DND-41 (cell line): ENCODE measurements around the gene TAF5.

Source experiments
- ATAC-seq: fragments of 200-7000 bp; cut with Tn5 transposase; 3 replicates; pipeline ENCODE4 v1.9.1; 2021; ENCODE audit warnings: low read depth; ENCODE audit not compliant: insufficient read depth
- DNase-seq: peaks from one replicate; pipeline ENCODE4 v3.0.0-alpha.2; 2020
- H2AFZ ChIP-seq: 2 replicates; pipeline ENCODE4 v1.6.0; 2012; ENCODE audit warnings: low read depth, low read length
- H3K27ac ChIP-seq: 2 replicates; pipeline ENCODE4 v1.5.1; 2012; ENCODE audit warnings: low read length, inconsistent platforms
- H3K27me3 ChIP-seq: fragments of 200-600 bp; sonication (generic); 2 replicates; pipeline ENCODE4 v1.6.0; 2012; ENCODE audit warnings: low read length, mild to moderate bottlenecking, inconsistent platforms; ENCODE audit not compliant: insufficient read depth, poor library complexity
- H3K36me3 ChIP-seq: 2 replicates; pipeline ENCODE4 v1.5.1; 2012; ENCODE audit warnings: low read length, inconsistent platforms; ENCODE audit not compliant: insufficient read depth
- H3K4me1 ChIP-seq: 2 replicates; pipeline ENCODE4 v1.5.1; 2012; ENCODE audit warnings: mild to moderate bottlenecking, low read length; ENCODE audit not compliant: insufficient read depth
- H3K4me2 ChIP-seq: 2 replicates; pipeline ENCODE4 v1.6.0; 2012; ENCODE audit warnings: mild to moderate bottlenecking, moderate library complexity, low read length, inconsistent platforms; ENCODE audit not compliant: insufficient read depth
- H3K4me3 ChIP-seq, 2 experiments: fragments of 200-600 bp in 1 of 2; shearing (Covaris generic) in 1 of 2; 2 replicates each; pipeline ENCODE4 v1.5.1; 2012 to 2016; ENCODE audit warnings: inconsistent platforms in 2 of 2, low read length in 2 of 2, mild to moderate bottlenecking in 2 of 2, low read depth in 1 of 2, moderate library complexity in 1 of 2
- H3K79me2 ChIP-seq: 2 replicates; pipeline ENCODE4 v1.6.0; 2012; ENCODE audit warnings: low read length, inconsistent platforms; ENCODE audit not compliant: insufficient read depth
- H3K9ac ChIP-seq: 2 replicates; pipeline ENCODE4 v1.6.0; 2012; ENCODE audit warnings: low read depth, mild to moderate bottlenecking, inconsistent platforms, low read length, moderate library complexity
- H3K9me3 ChIP-seq: 2 replicates; pipeline ENCODE4 v1.5.1; 2012; ENCODE audit warnings: low read length, moderate library complexity, mild to moderate bottlenecking, inconsistent platforms; ENCODE audit not compliant: insufficient read depth, severe bottlenecking
- H4K20me1 ChIP-seq: 2 replicates; pipeline ENCODE4 v1.6.0; 2012; ENCODE audit warnings: low read length; ENCODE audit not compliant: insufficient read depth
- EZH2 ChIP-seq: IDR thresholded peaks from 3 replicates; pipeline ENCODE4 v1.6.1; 2012; ENCODE audit warnings: borderline replicate concordance, low read depth, mild to moderate bottlenecking, moderate library complexity, low read length, inconsistent platforms; ENCODE audit not compliant: severe bottlenecking
- TF ChIP-seq, protein P1 (sequence below): IDR thresholded peaks from 2 replicates; pipeline ENCODE4 v1.5.1; 2012; ENCODE audit warnings: borderline replicate concordance, low read length, moderate library complexity, mild to moderate bottlenecking; ENCODE audit not compliant: poor library complexity, severe bottlenecking; ENCODE audit errors: extremely low read depth

The TAF5 gene

DNA sequence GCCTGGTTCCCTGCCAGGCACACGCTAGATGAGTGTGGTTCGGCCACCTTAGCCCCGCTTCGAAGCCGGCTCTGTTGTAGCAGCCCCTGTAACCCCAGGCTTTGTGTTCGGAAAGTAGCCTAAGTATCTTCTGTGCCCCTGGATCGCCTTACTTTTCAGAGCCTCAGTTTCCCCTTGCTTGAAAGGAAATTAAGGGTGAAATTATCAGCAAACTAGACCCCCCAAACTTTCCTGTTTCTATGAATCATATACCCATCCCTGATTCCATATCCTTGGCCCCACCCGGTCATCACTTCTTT lies 29.0 kb downstream of the TAF5 start:
- H3K9ac ChIP-seq: peak overlapping the region; percentile 77
- H3K4me2 ChIP-seq: peak overlapping the region; percentile 90
- H3K4me1 ChIP-seq: peaks cover 52% of the 10 kb centered on the region
- H4K20me1 ChIP-seq: no peaks in the 10 kb centered on the region; the same call in 1 of the 2 replicates
- no peaks in the 10 kb centered on the region for H3K27me3 ChIP-seq
- no peak for DNase-seq
- no peak for ATAC-seq
- no peaks in the 10 kb centered on the region for H3K9me3 ChIP-seq
- peaks cover 48% of the 10 kb centered on the region for H3K36me3 ChIP-seq
- peak overlapping the region; percentile 90 for H2AFZ ChIP-seq
- H3K79me2 ChIP-seq: peaks cover 76% of the 10 kb centered on the region
- H3K27ac ChIP-seq: peak overlapping the region; percentile 75
- H3K4me3 ChIP-seq: peak overlapping the region; percentile 80 to 87
- TF ChIP-seq, protein P1, sequence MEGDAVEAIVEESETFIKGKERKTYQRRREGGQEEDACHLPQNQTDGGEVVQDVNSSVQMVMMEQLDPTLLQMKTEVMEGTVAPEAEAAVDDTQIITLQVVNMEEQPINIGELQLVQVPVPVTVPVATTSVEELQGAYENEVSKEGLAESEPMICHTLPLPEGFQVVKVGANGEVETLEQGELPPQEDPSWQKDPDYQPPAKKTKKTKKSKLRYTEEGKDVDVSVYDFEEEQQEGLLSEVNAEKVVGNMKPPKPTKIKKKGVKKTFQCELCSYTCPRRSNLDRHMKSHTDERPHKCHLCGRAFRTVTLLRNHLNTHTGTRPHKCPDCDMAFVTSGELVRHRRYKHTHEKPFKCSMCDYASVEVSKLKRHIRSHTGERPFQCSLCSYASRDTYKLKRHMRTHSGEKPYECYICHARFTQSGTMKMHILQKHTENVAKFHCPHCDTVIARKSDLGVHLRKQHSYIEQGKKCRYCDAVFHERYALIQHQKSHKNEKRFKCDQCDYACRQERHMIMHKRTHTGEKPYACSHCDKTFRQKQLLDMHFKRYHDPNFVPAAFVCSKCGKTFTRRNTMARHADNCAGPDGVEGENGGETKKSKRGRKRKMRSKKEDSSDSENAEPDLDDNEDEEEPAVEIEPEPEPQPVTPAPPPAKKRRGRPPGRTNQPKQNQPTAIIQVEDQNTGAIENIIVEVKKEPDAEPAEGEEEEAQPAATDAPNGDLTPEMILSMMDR: no peak
- TF ChIP-seq EZH2: no peak

DNA sequence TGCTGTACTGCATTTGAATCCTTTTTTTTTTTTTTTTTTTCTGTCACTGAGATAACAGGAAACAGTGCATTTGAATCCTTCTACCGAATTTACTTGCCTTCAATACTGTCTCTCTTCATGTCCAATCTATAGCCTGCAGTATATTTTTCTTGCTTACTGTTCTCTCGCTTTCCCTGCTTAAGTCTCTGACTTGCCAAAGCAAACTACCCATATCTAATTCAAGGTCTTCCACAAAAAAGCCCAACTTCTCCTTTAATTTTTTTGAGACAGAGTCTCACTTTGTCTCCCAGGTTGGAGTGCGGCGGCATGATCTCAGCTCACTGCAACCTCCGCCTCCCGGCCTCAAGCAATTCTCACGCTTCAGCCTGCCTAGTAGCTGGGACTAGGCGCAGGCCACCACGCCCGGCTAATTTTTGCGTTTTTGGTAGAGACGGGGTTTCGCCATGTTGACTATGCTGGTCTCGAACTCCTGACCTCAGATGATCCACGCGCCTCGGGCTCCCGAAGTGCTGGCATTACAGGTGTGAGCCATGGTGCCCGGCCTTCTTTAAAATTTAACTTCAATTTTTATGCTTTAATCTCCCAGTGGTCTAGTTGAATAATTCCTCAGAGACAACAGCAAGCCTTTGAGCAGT lies 29.5 kb downstream of the TAF5 start:
- Histone ChIP-seq H3K4me2 (peak overlapping the region; percentile 90), H3K36me3 (peaks cover 50% of the 10 kb centered on the region), H3K27me3 (no peaks in the 10 kb centered on the region), H3K4me1 (peaks cover 52% of the 10 kb centered on the region), H4K20me1 (no peaks in the 10 kb centered on the region; the same call in 1 of the 2 replicates), H3K4me3 (peak overlapping the region; percentile 80 to 87), H2AFZ (peak overlapping the region; percentile 90), H3K79me2 (peaks cover 74% of the 10 kb centered on the region), H3K9ac (peak overlapping the region; percentile 77), H3K27ac (peak overlapping the region; percentile 75), H3K9me3 (no peaks in the 10 kb centered on the region)
- TF ChIP-seq, protein P1: no peak
- no peak for TF ChIP-seq EZH2
- no peak for ATAC-seq
- peak; percentile 18 for DNase-seq

DNA sequence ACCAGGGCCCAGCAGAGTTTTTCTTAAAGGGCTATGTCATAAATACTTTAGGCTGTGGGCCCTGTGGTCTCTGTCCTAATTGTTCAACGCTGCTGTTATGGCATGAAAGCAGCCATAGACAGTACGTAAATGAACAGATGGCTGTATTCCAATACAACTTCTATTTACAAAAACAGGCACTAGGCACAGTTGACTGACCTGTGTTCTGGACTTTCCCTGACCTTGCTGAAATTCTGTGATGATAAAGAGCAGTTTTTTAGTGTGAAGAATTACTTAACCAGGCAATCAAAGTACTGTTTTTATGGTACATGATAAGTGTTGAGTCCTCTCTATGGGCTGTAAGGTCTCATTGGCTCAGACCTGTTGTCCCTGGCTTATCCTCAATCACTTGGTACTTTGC lies 45.8 kb downstream of the TAF5 start:
- no peak overlapping the region for H3K4me2 ChIP-seq
- TF ChIP-seq, protein P1: no peak
- no peak for TF ChIP-seq EZH2
- DNase-seq: no peak

DNA sequence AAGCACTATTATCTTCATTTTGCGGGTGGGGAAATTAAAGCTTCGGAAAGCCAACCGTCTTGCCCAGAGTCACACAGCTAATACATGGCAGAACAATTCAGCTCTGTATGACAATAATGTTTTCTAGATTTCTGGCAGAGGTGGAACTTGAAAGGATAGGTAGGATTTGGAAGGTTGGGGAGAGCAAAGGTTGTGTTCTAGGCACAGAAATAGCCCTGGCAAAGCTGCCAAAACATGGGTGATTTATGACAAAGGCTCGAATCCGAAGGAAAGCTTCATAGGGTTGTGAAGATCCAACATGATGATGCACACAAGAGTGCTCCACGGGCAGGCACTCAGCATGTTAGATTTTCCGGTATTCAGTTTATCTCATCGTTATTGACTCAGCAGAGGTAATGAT lies 47.8 kb downstream of the TAF5 start:
- Histone ChIP-seq H3K9me3 (no peaks in the 10 kb centered on the region), H3K4me3 (no peak overlapping the region), H3K9ac (no peak overlapping the region), H4K20me1 (peaks cover 9% of the 10 kb centered on the region), H2AFZ (no peak overlapping the region), H3K4me2 (no peak overlapping the region), H3K27ac (no peak overlapping the region), H3K27me3 (no peaks in the 10 kb centered on the region), H3K36me3 (peaks cover 97% of the 10 kb centered on the region), H3K79me2 (no peaks in the 10 kb centered on the region), H3K4me1 (no peaks in the 10 kb centered on the region)
- TF ChIP-seq, protein P1: no peak
- no peak for TF ChIP-seq EZH2
- DNase-seq: no peak
- no peak for ATAC-seq

More for the DNA sequence above, 45.8 kb downstream of the TAF5 start:
- Histone ChIP-seq H4K20me1 (peaks cover 8% of the 10 kb centered on the region), H3K79me2 (no peaks in the 10 kb centered on the region), H3K36me3 (peaks cover 98% of the 10 kb centered on the region), H3K27me3 (no peaks in the 10 kb centered on the region), H2AFZ (no peak overlapping the region), H3K9me3 (no peaks in the 10 kb centered on the region), H3K4me3 (no peak overlapping the region), H3K9ac (no peak overlapping the region), H3K27ac (no peak overlapping the region), H3K4me1 (no peaks in the 10 kb centered on the region)
- ATAC-seq: no peak
